Left cardiac atrium (tissue), 4 donors: ENCODE data around the gene PGAP3. TPM values are rescaled to one million over a fixed set of nuclear protein-coding genes. Genes with fewer than 3 reads are reported as not detected.
"Not testable (repeated sequence)": the region's sequence is repeated elsewhere in the genome, so short reads cannot be mapped to it uniquely, and the experiment has no call there.

Experiments used
- ATAC-seq, 2 donors: fragments of 200-7000 bp; cut with Tn5 transposase; one replicate each; pipeline ENCODE4 v1.9.1; 2020; ENCODE audit warnings: mild to moderate bottlenecking in 2 of 2, moderate library complexity in 2 of 2
- DNase-seq: peaks from one replicate; pipeline ENCODE4 v3.0.0-alpha.2; 2020
- intact Hi-C, 2 donors: fragments of 100-400 bp; cut with DNase I; formaldehyde crosslinking; loops; one replicate each; pipeline versions ENCODE4 v1.14.1 to v1.15.1; 2022 to 2023
- total RNA-seq, 2 donors: library from RNA; stranded (reverse); fragmentation: NEBNext Ultra II Directional; extraction: Animal tissue kit (Norgen Biotek cat#: 25700); gene quantifications; one replicate each; pipeline ENCODE4 v1.2.1, GENCODE V29; 2021
- donor health status: DM: no; HTN: yes; CAD: no.
- donor health status: DM: no; HTN: yes; CAD: no; lungs with severe emphysema.
- donor health status: DM: yes; HTN: yes; CAD: no.
- donor health status: Dilated cardiomyopathy.

The PGAP3 gene
- total RNA-seq, 2 donors from 2014 or later = 9.7 to 18.1 TPM

- intact Hi-C loops = no loop called here
- DNase-seq = no peak
- ATAC-seq = no peak
Observed at GRCh38 chr17:39701012-39701783, 13.3 kb upstream of the PGAP3 start.

GRCh38 chr17:39700148-39700987, 12.5 kb upstream of the PGAP3 start:
- intact Hi-C loops = no loop called here
- DNase-seq (peak; percentile 31), ATAC-seq (peak; percentile 48 to 64)

DNA sequence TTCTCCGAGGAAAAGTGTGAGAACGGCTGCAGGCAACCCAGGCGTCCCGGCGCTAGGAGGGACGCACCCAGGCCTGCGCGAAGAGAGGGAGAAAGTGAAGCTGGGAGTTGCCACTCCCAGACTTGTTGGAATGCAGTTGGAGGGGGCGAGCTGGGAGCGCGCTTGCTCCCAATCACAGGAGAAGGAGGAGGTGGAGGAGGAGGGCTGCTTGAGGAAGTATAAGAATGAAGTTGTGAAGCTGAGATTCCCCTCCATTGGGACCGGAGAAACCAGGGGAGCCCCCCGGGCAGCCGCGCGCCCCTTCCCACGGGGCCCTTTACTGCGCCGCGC, 11.9 kb upstream of the PGAP3 start, which contains the start of gene ERBB2:
TSS of gene ERBB2 (plus strand) at position 247 of the 330 bp plus-strand sequence. CDS start 175 bp downstream, outside the sequence.
- DNase-seq = peak; percentile 81

GRCh38 chr17:39699157-39699817, 11.4 kb upstream of the PGAP3 start:
- intact Hi-C loops, DNase-seq, ATAC-seq: not testable (repeated sequence)

More for the DNA sequence above, 11.9 kb upstream of the PGAP3 start, which contains the start of gene ERBB2:
- peak; percentile 89 to 92 for ATAC-seq
- intact Hi-C loops = no loop called here

DNA sequence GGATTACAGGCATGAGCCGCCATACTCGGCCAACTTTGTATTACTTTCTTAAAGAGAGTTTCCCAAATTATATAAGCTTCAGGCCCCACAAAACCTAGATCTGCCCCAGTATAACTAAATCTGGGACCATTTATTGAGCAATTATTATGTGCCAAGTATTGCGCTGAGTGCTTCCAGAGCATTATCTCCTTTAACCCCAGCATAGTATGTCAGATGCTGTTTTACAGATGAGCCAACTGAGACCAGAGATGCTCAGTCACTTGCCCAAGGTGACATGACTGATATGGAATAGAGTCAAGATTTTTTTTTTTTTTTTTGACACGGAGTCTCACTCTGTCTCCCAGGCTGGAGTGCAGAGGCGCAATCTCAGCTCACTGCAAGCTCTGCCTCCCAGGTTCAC, 10.1 kb upstream of the PGAP3 start:
- DNase-seq (no peak), ATAC-seq (no peak)
- intact Hi-C loops = no loop called here

- no peak for ATAC-seq
- DNase-seq = no peak
- intact Hi-C loops = no loop called here
Observed at GRCh38 chr17:39696731-39697130, 8.9 kb upstream of the PGAP3 start.

DNA sequence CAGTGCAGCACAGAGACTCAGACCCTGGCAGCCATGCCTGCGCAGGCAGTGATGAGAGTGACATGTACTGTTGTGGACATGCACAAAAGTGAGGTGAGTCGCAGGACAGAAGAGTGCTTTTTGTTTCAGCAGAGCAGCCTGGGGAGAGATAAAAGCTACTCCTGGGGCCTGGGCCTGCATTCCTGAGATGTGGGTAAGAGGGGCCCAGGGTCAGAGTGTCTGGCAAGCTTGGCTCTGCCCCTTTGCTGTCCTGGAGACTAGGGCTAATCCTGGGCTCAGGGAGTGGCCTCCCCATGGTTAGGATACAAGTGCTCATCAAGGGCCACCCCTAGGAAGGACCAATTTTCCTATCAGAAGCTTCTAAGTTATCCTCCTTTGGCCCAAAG, 7.2 kb upstream of the PGAP3 start:
- intact Hi-C loops = no loop called here
- DNase-seq = no peak
- no peak for ATAC-seq

GRCh38 chr17:39694593-39694992, 6.7 kb upstream of the PGAP3 start:
- ATAC-seq = no peak
- DNase-seq = no peak
- intact Hi-C loops = no loop called here

DNA sequence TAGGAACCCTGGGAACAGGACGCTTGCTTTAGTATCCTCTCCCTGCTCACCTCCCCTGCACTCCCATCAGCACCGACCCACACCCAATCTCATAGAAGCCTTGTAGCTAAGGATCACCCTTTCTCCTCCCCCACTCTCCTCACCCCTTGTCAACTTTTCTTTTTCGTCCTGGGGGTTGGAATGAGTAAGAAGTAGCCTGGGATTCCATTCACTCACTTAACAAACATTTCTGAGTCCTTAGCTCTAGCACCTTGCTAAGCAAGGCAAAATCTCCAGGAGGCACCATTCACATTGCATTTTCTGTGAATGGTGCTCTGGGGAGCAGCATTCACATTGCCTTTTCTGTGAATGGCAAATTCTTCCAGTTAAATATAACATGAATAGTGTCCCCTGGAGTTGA, 1.1 kb upstream of the PGAP3 start:
- intact Hi-C loops = no loop called here
- no peak for DNase-seq
- no peak for ATAC-seq

DNA sequence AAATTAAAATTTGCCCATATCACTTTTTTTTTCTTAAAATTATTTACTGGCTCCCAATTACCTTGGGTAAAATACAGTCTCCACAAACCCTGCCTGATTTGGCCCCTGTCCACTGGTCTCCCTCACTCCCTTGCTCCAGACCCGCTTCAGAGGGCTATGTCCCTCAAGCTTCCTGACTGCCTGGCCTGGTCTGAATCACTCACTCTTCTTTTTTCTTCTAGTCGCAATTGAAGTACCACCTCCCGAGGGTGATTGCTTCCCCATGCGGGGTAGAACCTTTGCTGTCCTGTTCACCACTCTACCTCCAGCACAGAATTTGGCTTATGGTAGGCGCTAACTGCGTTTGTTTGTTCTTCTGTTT, 598 bp upstream of the PGAP3 start:
- no peak for DNase-seq
- no peak for ATAC-seq
- intact Hi-C loops = no loop called here

- ATAC-seq (no peak), DNase-seq (no peak)
- intact Hi-C loops = no loop called here
Observed at GRCh38 chr17:39687101-39687545, 734 bp downstream of the PGAP3 start.

GRCh38 chr17:39684369-39685192, 3.3 kb downstream of the PGAP3 start:
- intact Hi-C loops = no loop called here
- no peak for ATAC-seq
- DNase-seq = no peak

GRCh38 chr17:39683295-39683939, 4.4 kb downstream of the PGAP3 start:
- intact Hi-C loops = no loop called here
- ATAC-seq (no peak), DNase-seq (no peak)

DNA sequence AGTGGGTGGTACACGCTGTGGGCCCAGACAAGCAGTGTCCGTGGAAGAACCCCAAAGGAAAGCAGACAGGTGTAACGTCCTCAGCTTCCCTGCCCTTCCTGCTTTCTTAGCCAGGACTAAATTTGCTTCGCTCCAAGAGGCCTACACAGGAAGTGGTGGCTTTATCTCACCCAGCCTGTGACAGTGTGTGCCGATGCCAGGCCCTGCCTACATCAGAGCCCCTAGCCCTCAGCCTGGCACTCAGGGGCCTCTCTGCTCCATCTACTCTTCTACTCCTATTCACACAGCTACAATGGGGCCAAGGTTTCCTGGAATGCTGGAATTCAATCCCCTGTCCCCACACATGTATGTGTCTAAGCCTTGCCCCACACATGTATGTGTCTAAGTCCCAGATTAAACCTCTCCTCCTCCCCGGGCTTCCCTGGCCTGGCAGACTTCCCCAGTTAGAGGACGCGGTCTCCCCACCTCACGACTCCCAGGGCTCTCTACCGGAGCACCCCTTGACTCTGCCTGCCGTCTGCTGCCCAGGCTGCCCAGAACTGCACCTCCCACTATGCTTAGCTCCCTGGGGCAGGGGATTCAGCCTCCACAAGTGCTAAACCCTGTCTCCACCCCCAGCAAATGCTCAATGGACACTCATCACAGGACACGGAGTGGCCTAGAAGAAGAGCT, 8.2 kb downstream of the PGAP3 start:
- ATAC-seq (peak; percentile 32 to 55), DNase-seq (no peak)
- intact Hi-C loops = no loop called here

DNA sequence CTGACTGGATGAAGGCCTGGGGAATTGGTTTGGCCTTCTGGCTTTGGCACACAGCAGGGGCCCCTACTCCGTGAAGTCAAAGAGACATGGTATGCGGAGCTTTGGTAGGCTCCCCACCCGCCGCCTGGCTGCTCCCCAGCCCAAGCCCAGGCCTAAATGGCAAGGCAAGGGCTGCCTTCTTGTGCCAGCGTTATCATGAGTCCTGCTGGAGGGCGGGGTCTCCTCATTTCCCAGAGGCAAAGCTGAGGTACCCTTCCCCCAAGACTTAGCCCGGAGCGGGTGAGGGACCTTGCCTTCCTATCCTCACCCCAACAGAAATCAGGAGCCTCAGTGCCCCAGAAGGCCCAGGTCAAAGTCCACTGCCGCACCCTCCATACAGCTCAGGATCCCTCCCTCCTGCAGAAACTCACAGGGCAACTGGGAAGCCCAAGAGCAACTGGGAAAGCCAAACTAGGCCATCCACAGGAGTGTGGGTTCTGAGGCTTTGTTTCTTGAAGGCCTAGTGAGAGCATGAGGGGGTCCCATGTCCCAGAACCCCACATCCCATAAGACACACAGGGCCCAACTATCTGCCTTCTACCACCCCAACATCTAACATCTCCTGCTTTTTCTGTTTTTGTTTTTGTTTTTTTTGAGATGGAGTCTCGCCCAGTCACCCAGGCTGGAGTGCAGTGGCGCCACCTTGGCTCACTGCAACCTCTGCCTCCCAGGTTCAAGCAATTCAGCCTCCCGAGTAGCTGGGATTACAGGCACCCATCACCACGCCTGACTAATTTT, 9.3 kb downstream of the PGAP3 start:
- DNase-seq = no peak
- intact Hi-C loops = no loop called here
- ATAC-seq = no peak

GRCh38 chr17:39677542-39678339, 10.1 kb downstream of the PGAP3 start:
- ATAC-seq = peak; percentile 68 to 71
- intact Hi-C loops = no loop called here
- DNase-seq = peak; percentile 75

- intact Hi-C loops = no loop called here
- no peak for DNase-seq
- ATAC-seq = no peak
Observed at GRCh38 chr17:39677072-39677471, 10.8 kb downstream of the PGAP3 start.
